Measurements from ENCODE around the gene ADARB2. TPM values are rescaled to one million over a fixed set of nuclear protein-coding genes. Genes with fewer than 3 reads are reported as not detected.
A peak's percentile ranks its signal among the peaks of the same experiment; 100 is the strongest.

The ADARB2 gene
- total and polyA plus RNA-seq, 4 donors, result 0.55 to 0.70 (median 0.59) TPM; not detected in 1

DNA sequence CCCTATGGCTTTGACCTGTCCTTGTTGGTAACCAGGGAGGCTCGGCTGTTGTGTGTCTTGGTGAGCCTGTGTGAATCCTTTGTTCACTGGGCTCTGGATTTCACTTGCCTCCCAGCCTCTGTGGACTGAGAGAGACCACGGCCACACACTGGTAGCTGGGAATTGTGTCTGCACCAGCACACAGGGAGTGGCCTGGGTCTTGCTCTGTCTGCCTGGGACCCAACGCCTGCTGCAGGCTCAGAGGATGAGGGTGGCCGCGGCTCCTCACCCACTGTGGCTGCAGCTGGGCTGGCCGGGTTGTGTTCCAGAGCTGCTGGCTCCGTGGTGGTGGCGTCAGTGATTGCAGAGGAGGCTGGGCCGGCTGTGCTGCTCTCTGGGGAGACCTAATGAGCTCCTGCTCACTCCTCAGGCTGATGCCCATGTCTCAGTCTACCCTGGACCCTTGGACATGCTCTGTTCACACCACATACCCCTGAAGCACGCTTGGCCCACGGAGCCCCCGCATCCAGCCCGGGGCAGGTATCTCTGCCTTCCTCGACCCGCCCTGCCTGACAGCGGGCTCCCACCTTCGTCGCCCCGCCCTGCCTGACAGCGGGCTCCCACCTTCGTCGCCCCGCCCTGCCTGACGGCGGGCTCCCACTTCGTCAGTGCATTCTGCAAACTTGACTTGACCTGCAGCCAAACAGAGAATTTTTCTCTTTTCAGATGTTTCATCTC is 328.5 kb downstream of the ADARB2 start:
- no peaks in the 10 kb centered on the region for H3K4me1 ChIP-seq (ENCODE audit: control insufficient read depth in 4 of 4, insufficient read depth in 4 of 4, low read length in 3 of 4)
- H3K36me3 ChIP-seq (ENCODE audit: control insufficient read depth in 4 of 4, insufficient read depth in 3 of 4, low read depth in 1 of 4, low read length in 3 of 4), result no peaks in the 10 kb centered on the region
- DNase-seq (ENCODE audit: low spot score), result peak; percentile 28
- 87% methylated on average over 26 of the region's 26 CpGs for WGBS
- H3K9me3 ChIP-seq (ENCODE audit: control insufficient read depth in 4 of 4, low read length in 3 of 4), result no peaks in the 10 kb centered on the region
- H3K4me3 ChIP-seq (ENCODE audit: low read depth in 1 of 3, low read length in 3 of 3), result no peak overlapping the region
- TF ChIP-seq SP1 (IDR thresholded peaks at IDR 0.05) (no peak), RXRA (IDR thresholded peaks at IDR 0.05) (no peak), TAF1 (conservative IDR thresholded peaks at IDR 0.05) (no peak)
- TF ChIP-seq, protein P1, sequence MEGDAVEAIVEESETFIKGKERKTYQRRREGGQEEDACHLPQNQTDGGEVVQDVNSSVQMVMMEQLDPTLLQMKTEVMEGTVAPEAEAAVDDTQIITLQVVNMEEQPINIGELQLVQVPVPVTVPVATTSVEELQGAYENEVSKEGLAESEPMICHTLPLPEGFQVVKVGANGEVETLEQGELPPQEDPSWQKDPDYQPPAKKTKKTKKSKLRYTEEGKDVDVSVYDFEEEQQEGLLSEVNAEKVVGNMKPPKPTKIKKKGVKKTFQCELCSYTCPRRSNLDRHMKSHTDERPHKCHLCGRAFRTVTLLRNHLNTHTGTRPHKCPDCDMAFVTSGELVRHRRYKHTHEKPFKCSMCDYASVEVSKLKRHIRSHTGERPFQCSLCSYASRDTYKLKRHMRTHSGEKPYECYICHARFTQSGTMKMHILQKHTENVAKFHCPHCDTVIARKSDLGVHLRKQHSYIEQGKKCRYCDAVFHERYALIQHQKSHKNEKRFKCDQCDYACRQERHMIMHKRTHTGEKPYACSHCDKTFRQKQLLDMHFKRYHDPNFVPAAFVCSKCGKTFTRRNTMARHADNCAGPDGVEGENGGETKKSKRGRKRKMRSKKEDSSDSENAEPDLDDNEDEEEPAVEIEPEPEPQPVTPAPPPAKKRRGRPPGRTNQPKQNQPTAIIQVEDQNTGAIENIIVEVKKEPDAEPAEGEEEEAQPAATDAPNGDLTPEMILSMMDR (IDR thresholded peaks at IDR 0.05; ENCODE audit: low read depth, low read length, missing input control), result no peak
- peaks cover 0 to under 1% (median 0%) of the 10 kb centered on the region in 4 donors for H3K27me3 ChIP-seq (ENCODE audit: control insufficient read depth in 4 of 4, insufficient read depth in 4 of 4, low read length in 3 of 4)
- no peak overlapping the region for H3K27ac ChIP-seq (ENCODE audit: low read depth in 1 of 2, low read length in 2 of 2)
- H3K9ac ChIP-seq (ENCODE audit: low read depth in 1 of 2, low read length in 2 of 2), result no peak overlapping the region

DNA sequence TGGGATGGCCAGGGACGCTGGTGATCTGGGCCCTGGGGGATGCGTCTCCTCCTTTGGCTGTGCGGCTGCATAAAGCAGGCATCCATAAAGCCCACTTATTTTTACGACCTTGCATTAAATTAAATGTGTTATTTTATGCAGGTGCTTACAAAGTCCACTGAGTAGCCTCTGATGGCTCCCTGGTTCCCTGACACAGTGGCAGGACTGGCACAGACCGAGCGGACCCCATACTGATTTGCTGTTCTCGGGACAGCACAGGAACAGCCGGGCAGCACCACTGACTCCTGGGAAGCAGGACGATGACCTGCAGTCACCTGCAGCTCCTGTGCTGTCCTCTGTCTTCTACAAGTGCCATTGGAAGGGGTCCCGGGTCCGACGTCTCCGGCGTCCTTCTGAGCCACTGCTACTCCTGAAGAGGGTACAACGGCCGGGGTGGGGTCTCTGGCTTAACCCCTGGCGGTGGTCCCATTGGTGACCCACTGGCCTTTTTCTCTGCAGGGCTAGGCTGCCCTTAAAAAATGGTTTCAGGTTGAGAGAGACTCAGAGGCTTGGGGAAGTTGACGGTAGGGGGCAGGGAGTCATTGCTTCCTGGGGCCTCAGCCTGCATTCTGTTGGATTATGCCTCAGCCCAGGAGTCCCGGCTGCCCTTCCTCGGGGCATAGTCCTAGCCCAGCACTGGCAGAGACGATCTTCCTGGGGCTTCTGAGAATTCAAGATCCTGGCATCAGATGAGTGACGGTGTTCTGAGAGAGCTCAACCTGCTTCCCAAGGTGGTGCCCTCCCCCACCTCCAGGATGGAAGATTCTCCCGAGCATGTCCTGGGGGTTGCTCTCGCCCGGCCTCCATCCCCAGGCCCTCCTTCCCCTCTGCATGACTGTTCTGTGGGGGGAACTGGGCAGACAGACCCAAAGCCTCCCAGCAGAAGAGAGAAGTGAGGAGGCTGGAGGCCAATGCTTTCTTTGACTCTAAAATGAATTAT is 330.1 kb downstream of the ADARB2 start:
- 74% methylated on average over 25 of the region's 25 CpGs for WGBS
- Histone ChIP-seq H3K4me1 (ENCODE audit: control insufficient read depth in 4 of 4, insufficient read depth in 4 of 4, low read length in 3 of 4) (no peaks in the 10 kb centered on the region), H3K27ac (ENCODE audit: low read depth in 1 of 2, low read length in 2 of 2) (no peak overlapping the region), H3K27me3 (ENCODE audit: control insufficient read depth in 4 of 4, insufficient read depth in 4 of 4, low read length in 3 of 4) (no peaks in the 10 kb centered on the region), H3K9ac (ENCODE audit: low read depth in 1 of 2, low read length in 2 of 2) (no peak overlapping the region), H3K4me3 (ENCODE audit: low read depth in 1 of 3, low read length in 3 of 3) (no peak overlapping the region), H3K9me3 (ENCODE audit: control insufficient read depth in 4 of 4, low read length in 3 of 4) (no peaks in the 10 kb centered on the region), H3K36me3 (ENCODE audit: control insufficient read depth in 4 of 4, insufficient read depth in 3 of 4, low read depth in 1 of 4, low read length in 3 of 4) (no peaks in the 10 kb centered on the region)
- peak; percentile 25 for DNase-seq (ENCODE audit: low spot score)
- TF ChIP-seq JUND (IDR thresholded peaks at IDR 0.05) (no peak), RAD21 (IDR thresholded peaks at IDR 0.05) (no peak), YY1 (IDR thresholded peaks at IDR 0.05) (no peak), HNF4A (conservative IDR thresholded peaks at IDR 0.05) (no peak), EGR1 (IDR thresholded peaks at IDR 0.05; ENCODE audit: low read depth in 2 of 2) (no peak), RXRA (IDR thresholded peaks at IDR 0.05) (no peak), HNF4G (IDR thresholded peaks at IDR 0.05) (no peak), FOXA1 (IDR thresholded peaks at IDR 0.05) (no peak), FOXA2 (IDR thresholded peaks at IDR 0.05) (no peak), TAF1 (conservative IDR thresholded peaks at IDR 0.05) (no peak), GABPA (IDR thresholded peaks at IDR 0.05 in 1 of 2, conservative IDR thresholded peaks at IDR 0.05 in 1 of 2) (no peak), NR2F2 (IDR thresholded peaks at IDR 0.05) (no peak)
- TF ChIP-seq, protein P2, sequence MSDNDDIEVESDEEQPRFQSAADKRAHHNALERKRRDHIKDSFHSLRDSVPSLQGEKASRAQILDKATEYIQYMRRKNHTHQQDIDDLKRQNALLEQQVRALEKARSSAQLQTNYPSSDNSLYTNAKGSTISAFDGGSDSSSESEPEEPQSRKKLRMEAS (IDR thresholded peaks at IDR 0.05), result no peak
- TF ChIP-seq, protein P3, sequence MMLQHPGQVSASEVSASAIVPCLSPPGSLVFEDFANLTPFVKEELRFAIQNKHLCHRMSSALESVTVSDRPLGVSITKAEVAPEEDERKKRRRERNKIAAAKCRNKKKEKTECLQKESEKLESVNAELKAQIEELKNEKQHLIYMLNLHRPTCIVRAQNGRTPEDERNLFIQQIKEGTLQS (IDR thresholded peaks at IDR 0.05), result no peak
- TF ChIP-seq, protein P4, sequence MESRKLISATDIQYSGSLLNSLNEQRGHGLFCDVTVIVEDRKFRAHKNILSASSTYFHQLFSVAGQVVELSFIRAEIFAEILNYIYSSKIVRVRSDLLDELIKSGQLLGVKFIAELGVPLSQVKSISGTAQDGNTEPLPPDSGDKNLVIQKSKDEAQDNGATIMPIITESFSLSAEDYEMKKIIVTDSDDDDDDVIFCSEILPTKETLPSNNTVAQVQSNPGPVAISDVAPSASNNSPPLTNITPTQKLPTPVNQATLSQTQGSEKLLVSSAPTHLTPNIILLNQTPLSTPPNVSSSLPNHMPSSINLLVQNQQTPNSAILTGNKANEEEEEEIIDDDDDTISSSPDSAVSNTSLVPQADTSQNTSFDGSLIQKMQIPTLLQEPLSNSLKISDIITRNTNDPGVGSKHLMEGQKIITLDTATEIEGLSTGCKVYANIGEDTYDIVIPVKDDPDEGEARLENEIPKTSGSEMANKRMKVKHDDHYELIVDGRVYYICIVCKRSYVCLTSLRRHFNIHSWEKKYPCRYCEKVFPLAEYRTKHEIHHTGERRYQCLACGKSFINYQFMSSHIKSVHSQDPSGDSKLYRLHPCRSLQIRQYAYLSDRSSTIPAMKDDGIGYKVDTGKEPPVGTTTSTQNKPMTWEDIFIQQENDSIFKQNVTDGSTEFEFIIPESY (IDR thresholded peaks at IDR 0.05), result no peak
- TF ChIP-seq, protein P5, sequence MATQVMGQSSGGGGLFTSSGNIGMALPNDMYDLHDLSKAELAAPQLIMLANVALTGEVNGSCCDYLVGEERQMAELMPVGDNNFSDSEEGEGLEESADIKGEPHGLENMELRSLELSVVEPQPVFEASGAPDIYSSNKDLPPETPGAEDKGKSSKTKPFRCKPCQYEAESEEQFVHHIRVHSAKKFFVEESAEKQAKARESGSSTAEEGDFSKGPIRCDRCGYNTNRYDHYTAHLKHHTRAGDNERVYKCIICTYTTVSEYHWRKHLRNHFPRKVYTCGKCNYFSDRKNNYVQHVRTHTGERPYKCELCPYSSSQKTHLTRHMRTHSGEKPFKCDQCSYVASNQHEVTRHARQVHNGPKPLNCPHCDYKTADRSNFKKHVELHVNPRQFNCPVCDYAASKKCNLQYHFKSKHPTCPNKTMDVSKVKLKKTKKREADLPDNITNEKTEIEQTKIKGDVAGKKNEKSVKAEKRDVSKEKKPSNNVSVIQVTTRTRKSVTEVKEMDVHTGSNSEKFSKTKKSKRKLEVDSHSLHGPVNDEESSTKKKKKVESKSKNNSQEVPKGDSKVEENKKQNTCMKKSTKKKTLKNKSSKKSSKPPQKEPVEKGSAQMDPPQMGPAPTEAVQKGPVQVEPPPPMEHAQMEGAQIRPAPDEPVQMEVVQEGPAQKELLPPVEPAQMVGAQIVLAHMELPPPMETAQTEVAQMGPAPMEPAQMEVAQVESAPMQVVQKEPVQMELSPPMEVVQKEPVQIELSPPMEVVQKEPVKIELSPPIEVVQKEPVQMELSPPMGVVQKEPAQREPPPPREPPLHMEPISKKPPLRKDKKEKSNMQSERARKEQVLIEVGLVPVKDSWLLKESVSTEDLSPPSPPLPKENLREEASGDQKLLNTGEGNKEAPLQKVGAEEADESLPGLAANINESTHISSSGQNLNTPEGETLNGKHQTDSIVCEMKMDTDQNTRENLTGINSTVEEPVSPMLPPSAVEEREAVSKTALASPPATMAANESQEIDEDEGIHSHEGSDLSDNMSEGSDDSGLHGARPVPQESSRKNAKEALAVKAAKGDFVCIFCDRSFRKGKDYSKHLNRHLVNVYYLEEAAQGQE (IDR thresholded peaks at IDR 0.05), result no peak
- TF ChIP-seq, protein P1 (IDR thresholded peaks at IDR 0.05; ENCODE audit: low read depth, low read length, missing input control), result no peak
